GM12873 (cell line): ENCODE measurements around the gene CPED1.

Source experiments
- CTCF ChIP-seq: IDR thresholded peaks from 2 replicates; pipeline ENCODE4 v1.5.1; 2012; ENCODE audit warnings: low read depth, mild to moderate bottlenecking, moderate library complexity, low read length, control low read depth; ENCODE audit not compliant: insufficient read depth; ENCODE audit errors: missing control alignments

Gene CPED1

GRCh38 chr7:121331048-121331447, 342.5 kb downstream of the CPED1 start:
- TF ChIP-seq CTCF = no peak

GRCh38 chr7:121331574-121331973, 343.1 kb downstream of the CPED1 start:
- TF ChIP-seq CTCF = no peak

- no peak for TF ChIP-seq CTCF
Observed at GRCh38 chr7:121334376-121334775, 345.9 kb downstream of the CPED1 start.

- TF ChIP-seq CTCF = no peak
Observed at GRCh38 chr7:121334875-121335648, 346.6 kb downstream of the CPED1 start.

- TF ChIP-seq CTCF = no peak
Observed at GRCh38 chr7:121336579-121336978, 348.1 kb downstream of the CPED1 start.

GRCh38 chr7:121337398-121337797, 348.9 kb downstream of the CPED1 start:
- TF ChIP-seq CTCF = peak; percentile 40

- TF ChIP-seq CTCF = no peak
Observed at GRCh38 chr7:121339082-121339481, 350.6 kb downstream of the CPED1 start.
